Uterus (tissue), 2 donors: ENCODE measurements around the gene OS9.

Experiments used
- CTCF ChIP-seq, 4 experiments: fragments of 200-600 bp in 2 of 4; fragments of 450-650 bp in 2 of 4; sonication (generic) in 2 of 4; IDR thresholded peaks; one replicate each; pipeline ENCODE4 v1.5.1; 2016 to 2019; ENCODE audit warnings: antibody characterized with exemption in 4 of 4, mild to moderate bottlenecking in 2 of 4, moderate library complexity in 1 of 4
- POLR2A ChIP-seq, 2 donors: fragments of 450-650 bp; IDR thresholded peaks; one replicate each; pipeline ENCODE4 v1.6.1; 2016; ENCODE audit warnings: antibody characterized with exemption in 2 of 2, mild to moderate bottlenecking in 1 of 2, moderate library complexity in 1 of 2

DNA sequence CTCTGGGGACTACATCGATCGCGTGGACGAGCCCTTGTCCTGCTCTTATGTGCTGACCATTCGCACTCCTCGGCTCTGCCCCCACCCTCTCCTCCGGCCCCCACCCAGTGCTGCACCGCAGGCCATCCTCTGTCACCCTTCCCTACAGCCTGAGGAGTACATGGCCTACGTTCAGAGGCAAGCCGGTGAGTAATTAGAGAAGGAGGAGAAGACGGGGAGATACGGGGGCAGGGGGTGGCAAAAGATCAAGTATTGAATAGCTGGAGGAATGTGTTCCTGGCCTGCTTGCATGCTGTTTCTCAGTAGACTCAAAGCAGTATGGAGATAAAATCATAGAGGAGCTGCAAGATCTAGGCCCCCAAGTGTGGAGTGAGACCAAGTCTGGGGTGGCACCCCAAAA lies 21.9 kb downstream of the OS9 start:
- no peak for TF ChIP-seq CTCF (IDR thresholded peaks at IDR 0.05)
- TF ChIP-seq POLR2A (IDR thresholded peaks at IDR 0.05) = no peak
